Progenitor cell of endocrine pancreas (in vitro differentiated cells): Measurements from ENCODE around the gene CLTC. TPM values are rescaled to one million over a fixed set of nuclear protein-coding genes. Genes with fewer than 3 reads are reported as not detected.
A peak's percentile ranks its signal among the peaks of the same experiment; 100 is the strongest.

Source experiments
- DNase-seq: peaks from one replicate; pipeline ENCODE4 v3.0.0; 2021; ENCODE audit warnings: low spot score; ENCODE audit not compliant: unreplicated experiment
- H3K27ac Mint-ChIP-seq: 2 replicates; pipeline ENCODE4 v1.8.0; 2021; ENCODE audit warnings: mild to moderate bottlenecking, moderate library complexity, mixed read lengths
- H3K27me3 Mint-ChIP-seq: 2 replicates; pipeline ENCODE4 v1.8.0; 2021; ENCODE audit warnings: mixed read lengths
- H3K36me3 Mint-ChIP-seq: 2 replicates; pipeline ENCODE4 v1.8.0; 2022; ENCODE audit warnings: mixed read lengths; ENCODE audit not compliant: insufficient read depth
- H3K4me1 Mint-ChIP-seq: 2 replicates; pipeline ENCODE4 v1.8.0; 2021; ENCODE audit warnings: low read depth, mixed read lengths
- H3K4me3 Mint-ChIP-seq: 2 replicates; pipeline ENCODE4 v1.8.0; 2021; ENCODE audit warnings: low read depth, mild to moderate bottlenecking, moderate library complexity, mixed read lengths
- H3K9me3 Mint-ChIP-seq: 2 replicates; pipeline ENCODE4 v1.8.0; 2021; ENCODE audit warnings: low read depth, mixed read lengths
- total RNA-seq: library from RNA; stranded (reverse); gene quantifications from 2 replicates; pipeline ENCODE4 v1.2.1, GENCODE V29; 2021
- TF ChIP-seq, protein P1 (sequence below): fragments of 200-600 bp; sonication (generic); IDR thresholded peaks from one replicate; pipeline ENCODE4 v1.5.0; 2021; ENCODE audit warnings: antibody characterized with exemption, mild to moderate bottlenecking; ENCODE audit not compliant: unreplicated experiment

The CLTC gene
- total RNA-seq, 1 donor from 2014 or later: 185 TPM

DNA sequence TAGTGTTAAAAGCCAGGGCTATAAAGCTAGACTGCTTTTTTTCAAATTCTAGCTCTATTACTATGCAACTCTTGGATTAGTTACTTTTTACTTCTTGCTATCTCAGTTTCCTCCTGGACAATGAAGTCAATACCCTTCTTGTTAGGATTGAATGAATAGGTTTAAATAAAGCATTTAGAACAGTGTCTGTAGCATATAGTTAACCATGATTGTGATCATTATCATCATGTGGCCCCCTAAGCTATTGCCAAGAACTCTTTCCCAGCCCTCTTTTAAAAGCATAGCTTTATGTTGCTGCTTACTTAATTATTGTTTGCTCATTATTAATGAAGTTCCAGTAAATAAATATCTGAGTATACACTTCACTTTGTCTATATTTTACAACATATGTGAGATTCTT, 92.2 kb downstream of the CLTC start:
- TF ChIP-seq, protein P1, sequence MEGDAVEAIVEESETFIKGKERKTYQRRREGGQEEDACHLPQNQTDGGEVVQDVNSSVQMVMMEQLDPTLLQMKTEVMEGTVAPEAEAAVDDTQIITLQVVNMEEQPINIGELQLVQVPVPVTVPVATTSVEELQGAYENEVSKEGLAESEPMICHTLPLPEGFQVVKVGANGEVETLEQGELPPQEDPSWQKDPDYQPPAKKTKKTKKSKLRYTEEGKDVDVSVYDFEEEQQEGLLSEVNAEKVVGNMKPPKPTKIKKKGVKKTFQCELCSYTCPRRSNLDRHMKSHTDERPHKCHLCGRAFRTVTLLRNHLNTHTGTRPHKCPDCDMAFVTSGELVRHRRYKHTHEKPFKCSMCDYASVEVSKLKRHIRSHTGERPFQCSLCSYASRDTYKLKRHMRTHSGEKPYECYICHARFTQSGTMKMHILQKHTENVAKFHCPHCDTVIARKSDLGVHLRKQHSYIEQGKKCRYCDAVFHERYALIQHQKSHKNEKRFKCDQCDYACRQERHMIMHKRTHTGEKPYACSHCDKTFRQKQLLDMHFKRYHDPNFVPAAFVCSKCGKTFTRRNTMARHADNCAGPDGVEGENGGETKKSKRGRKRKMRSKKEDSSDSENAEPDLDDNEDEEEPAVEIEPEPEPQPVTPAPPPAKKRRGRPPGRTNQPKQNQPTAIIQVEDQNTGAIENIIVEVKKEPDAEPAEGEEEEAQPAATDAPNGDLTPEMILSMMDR: no peak
- H3K27ac Mint-ChIP-seq: no peak overlapping the region
- H3K9me3 Mint-ChIP-seq: no peaks in the 10 kb centered on the region
- H3K36me3 Mint-ChIP-seq: peaks cover 2% of the 10 kb centered on the region
- no peaks in the 10 kb centered on the region for H3K27me3 Mint-ChIP-seq
- DNase-seq: no peak
- H3K4me3 Mint-ChIP-seq: no peak overlapping the region
- H3K4me1 Mint-ChIP-seq: peaks cover 38% of the 10 kb centered on the region

DNA sequence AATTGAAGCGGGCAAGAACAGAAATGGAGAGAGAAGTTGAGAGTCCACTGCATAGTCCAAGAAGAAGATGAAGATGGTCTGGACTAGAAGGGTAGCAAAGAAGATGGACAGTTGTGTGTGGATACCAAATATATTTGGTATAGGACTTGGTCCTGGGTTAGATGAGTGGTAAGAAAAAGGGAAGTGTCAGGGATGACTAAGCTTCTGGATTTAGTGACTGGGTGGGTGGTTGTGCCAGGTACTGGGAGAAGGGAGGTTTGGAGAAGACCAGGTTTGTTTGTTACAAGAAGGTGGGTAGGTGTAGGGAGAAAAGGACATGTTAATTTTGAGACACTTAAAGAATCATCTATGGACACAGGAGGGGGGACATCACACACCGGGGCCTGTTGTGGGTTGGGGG, 93.2 kb downstream of the CLTC start:
- no peak for DNase-seq
- H3K4me3 Mint-ChIP-seq: no peak overlapping the region
- H3K9me3 Mint-ChIP-seq: no peaks in the 10 kb centered on the region
- H3K36me3 Mint-ChIP-seq: peaks cover 2% of the 10 kb centered on the region
- H3K4me1 Mint-ChIP-seq: peaks cover 35% of the 10 kb centered on the region
- H3K27ac Mint-ChIP-seq: peak overlapping the region; percentile 12
- TF ChIP-seq, protein P1: no peak
- H3K27me3 Mint-ChIP-seq: no peaks in the 10 kb centered on the region

DNA sequence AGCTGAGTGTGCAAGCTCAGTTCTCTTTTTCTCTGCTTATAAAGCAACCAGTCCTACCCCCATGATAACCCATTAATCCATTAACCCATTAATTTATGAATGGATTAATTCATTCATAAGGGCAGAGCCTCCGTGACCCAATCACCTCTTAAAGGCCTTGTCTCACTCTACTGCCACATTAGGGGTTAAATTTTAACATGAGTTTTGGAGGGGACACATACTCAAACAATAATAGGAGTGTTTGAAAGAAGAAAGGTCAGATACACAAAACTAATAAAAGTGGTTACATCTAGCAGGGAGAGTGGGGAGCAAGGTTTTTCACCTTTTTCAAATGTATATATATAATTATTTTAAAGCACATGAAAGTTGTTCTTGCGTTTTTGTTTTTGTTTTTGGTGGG, 94.6 kb downstream of the CLTC start:
- Mint-ChIP-seq H3K36me3 (peaks cover 2% of the 10 kb centered on the region), H3K9me3 (no peaks in the 10 kb centered on the region), H3K4me3 (no peak overlapping the region), H3K4me1 (peaks cover 26% of the 10 kb centered on the region), H3K27ac (peak overlapping the region; percentile 56), H3K27me3 (no peaks in the 10 kb centered on the region)
- no peak for DNase-seq
- TF ChIP-seq, protein P1: no peak

DNA sequence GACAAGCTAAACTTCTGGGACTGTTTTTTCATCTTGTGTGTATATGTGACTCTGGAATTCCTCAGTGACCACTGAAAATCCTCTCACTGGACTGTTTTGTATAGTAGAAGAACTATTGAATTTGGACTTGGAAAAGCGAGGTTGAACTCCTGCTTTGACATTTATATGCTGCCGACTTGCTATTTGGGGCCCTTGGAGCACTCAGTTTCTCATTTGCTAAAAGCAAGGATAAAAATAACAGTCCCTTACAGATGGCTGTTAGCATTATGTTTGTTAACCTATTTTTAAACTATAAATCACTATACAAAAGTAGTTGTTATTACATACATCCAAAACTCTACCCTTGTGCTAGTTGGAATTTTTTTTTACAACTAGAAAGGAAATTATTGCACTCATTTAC, 96.7 kb downstream of the CLTC start:
- no peak overlapping the region for H3K27ac Mint-ChIP-seq
- H3K4me1 Mint-ChIP-seq: peaks cover 19% of the 10 kb centered on the region
- H3K9me3 Mint-ChIP-seq: no peaks in the 10 kb centered on the region
- no peaks in the 10 kb centered on the region for H3K36me3 Mint-ChIP-seq
- no peak overlapping the region for H3K4me3 Mint-ChIP-seq
- TF ChIP-seq, protein P1: no peak
- no peaks in the 10 kb centered on the region for H3K27me3 Mint-ChIP-seq
- DNase-seq: no peak

DNA sequence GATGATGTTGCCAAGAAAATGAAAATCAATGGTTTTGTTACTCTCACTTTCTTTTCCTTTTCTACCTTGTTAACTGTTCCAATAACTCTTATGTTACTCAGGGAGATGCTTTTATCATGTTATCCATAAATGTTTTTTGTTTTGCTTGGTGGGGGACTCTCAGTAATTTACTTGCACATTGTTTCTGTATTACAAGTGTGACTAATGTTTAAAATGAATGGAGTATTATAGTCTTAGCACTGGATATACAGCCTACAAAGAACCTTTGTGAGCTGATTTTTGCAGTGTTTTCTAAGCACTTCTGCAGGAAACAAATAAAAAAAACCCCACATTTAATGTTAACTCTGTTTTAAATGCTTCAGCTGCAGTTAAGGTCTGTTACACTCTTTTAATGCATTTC, 99.8 kb downstream of the CLTC start:
- Mint-ChIP-seq H3K4me3 (no peak overlapping the region), H3K9me3 (no peaks in the 10 kb centered on the region), H3K4me1 (peaks cover 10% of the 10 kb centered on the region), H3K36me3 (no peaks in the 10 kb centered on the region), H3K27me3 (no peaks in the 10 kb centered on the region), H3K27ac (no peak overlapping the region)
- no peak for DNase-seq
- TF ChIP-seq, protein P1: no peak

DNA sequence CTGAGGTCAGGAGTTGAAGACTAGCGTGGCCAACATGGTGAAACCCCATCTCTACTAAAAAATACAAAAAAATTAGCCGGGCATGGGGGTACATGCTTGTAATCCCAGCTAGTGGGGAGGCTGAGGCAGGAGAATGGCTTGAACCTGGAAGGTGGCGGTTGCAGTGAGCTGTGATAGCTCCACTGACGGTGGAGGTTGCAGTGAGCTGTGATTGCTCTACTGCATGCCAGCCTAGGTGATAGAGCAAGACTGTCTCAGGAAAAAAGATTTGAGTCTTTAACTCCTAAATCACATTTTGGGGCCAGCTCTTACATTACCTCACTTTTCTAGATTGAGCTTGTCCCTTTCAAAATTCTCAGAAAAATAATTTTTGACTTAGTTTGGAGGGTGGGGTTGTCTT, 102.9 kb downstream of the CLTC start:
- Mint-ChIP-seq H3K4me1 (peaks cover 7% of the 10 kb centered on the region), H3K36me3 (no peaks in the 10 kb centered on the region), H3K9me3 (no peaks in the 10 kb centered on the region), H3K27me3 (no peaks in the 10 kb centered on the region), H3K27ac (no peak overlapping the region), H3K4me3 (no peak overlapping the region)
- no peak for DNase-seq
- TF ChIP-seq, protein P1: no peak
